ENCODE data around the gene C1QTNF12. TPM values are rescaled to one million over a fixed set of nuclear protein-coding genes. Genes with fewer than 3 reads are reported as not detected.

C1QTNF12 gene
- total and polyA plus RNA-seq, 7 donors: 1.9 to 28.7 (median 17.6) TPM; not detected in 2

- Histone ChIP-seq H3K9me3 (no peaks in the 10 kb centered on the region), H3K4me3 (peak overlapping the region; percentile 81 to 99 (median 88)), H3K27ac (peak overlapping the region; percentile 88 to 95 (median 89)), H3K36me3 (peaks cover 0 to 7% (median 0%) of the 10 kb centered on the region in 4 donors), H3K27me3 (no peaks in the 10 kb centered on the region), H3K4me1 (peaks cover 0 to 53% (median 45%) of the 10 kb centered on the region in 4 donors)
- DNase-seq: no peak
- WGBS, 2 donors: 0 to 1% methylated on average over 31 of the region's 31 CpGs
- no peak for TF ChIP-seq CTCF (IDR thresholded peaks at IDR 0.05)
- no peak for TF ChIP-seq POLR2A (IDR thresholded peaks at IDR 0.05)
- no peak for TF ChIP-seq POLR2AphosphoS5 (IDR thresholded peaks at IDR 0.05)
- TF ChIP-seq EP300 (IDR thresholded peaks at IDR 0.05): no peak
- intact Hi-C loops (cut with DNase I): loop anchor here (5.0 kb wide), 1 partner anchor 151 kb away; no protein-coding TSS in a partner anchor
Observed at GRCh38 chr1:1273209-1273511, 26.6 kb upstream of the C1QTNF12 start.

DNA sequence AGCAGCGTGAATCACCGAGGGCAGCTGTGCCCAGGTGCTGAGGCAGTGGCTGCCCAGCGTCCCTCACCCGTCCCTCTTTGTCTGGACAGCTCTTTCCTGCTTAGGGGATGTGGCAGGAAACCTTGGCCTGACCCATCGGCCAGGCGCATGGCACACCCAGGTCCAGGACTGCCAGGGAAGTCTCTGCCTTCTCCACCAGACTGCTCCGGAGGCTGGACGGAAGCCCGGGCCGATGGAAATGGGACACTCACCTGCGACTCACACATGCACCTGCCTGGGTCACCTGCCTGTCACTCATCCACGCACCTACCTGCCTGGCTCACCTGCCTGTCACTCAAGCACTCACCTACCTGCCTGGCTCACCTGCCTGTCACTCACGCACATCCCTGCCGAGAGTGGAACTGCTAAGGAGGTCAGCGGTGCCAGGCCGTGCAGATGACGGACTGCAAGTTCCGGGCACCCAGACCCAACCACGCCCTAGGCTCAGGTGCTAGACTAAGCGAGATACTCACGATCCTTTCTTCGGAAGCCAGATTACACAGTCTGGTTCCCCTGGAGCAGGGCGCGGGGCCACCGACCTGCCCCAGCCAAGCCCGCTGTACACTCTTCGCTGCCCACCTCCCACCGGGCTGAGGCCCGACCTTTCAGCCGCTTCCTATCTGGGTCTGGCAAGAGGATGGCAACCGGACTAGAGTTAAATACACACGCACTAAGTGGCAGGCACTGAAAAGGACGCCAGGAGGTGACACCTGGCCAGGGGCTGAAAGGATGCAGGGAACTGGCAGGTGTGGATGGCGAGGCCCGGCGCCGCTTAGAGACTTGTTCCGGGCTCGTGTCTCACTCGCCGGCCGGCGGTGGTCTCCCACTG, 26.1 kb upstream of the C1QTNF12 start:
- 9 to 35% methylated on average over 43 of the region's 43 CpGs for WGBS, 2 donors
- peaks cover 0 to 54% (median 45%) of the 10 kb centered on the region in 4 donors for H3K4me1 ChIP-seq
- H3K27ac ChIP-seq: peak overlapping the region; percentile 88 to 95 (median 89)
- intact Hi-C loops (cut with DNase I): loop anchor here (5.0 kb wide), 1 partner anchor 150 kb away; no protein-coding TSS in a partner anchor
- H3K36me3 ChIP-seq: peaks cover 0 to 12% (median 0%) of the 10 kb centered on the region in 4 donors
- peak overlapping the region; percentile 81 to 99 (median 88) for H3K4me3 ChIP-seq
- no peak for DNase-seq
- TF ChIP-seq EP300 (IDR thresholded peaks at IDR 0.05) (no peak), POLR2A (IDR thresholded peaks at IDR 0.05) (no peak), POLR2AphosphoS5 (IDR thresholded peaks at IDR 0.05) (no peak), CTCF (IDR thresholded peaks at IDR 0.05) (no peak)
- no peaks in the 10 kb centered on the region for H3K27me3 ChIP-seq
- no peaks in the 10 kb centered on the region for H3K9me3 ChIP-seq

GRCh38 chr1:1270813-1271212, 24.3 kb upstream of the C1QTNF12 start:
- no peak overlapping the region for H3K4me3 ChIP-seq
- intact Hi-C loops (cut with DNase I): loop anchor here (5.0 kb wide), 1 partner anchor 149 kb away; no protein-coding TSS in a partner anchor
- no peak for TF ChIP-seq CTCF (IDR thresholded peaks at IDR 0.05)
- TF ChIP-seq POLR2AphosphoS5 (IDR thresholded peaks at IDR 0.05): no peak
- H3K27ac ChIP-seq: no peak overlapping the region
- no peak for DNase-seq
- H3K4me1 ChIP-seq: peaks cover 0 to 54% (median 45%) of the 10 kb centered on the region in 4 donors
- peaks cover 0 to 17% (median 5%) of the 10 kb centered on the region in 4 donors for H3K36me3 ChIP-seq
- WGBS, 2 donors: 80 to 88% methylated on average over 7 of the region's 7 CpGs
- H3K9me3 ChIP-seq: no peaks in the 10 kb centered on the region
- H3K27me3 ChIP-seq: no peaks in the 10 kb centered on the region

GRCh38 chr1:1268284-1268682, 21.8 kb upstream of the C1QTNF12 start:
- H3K36me3 ChIP-seq: peaks cover 0 to 37% (median 10%) of the 10 kb centered on the region in 4 donors
- H3K4me1 ChIP-seq: peaks cover 0 to 57% (median 44%) of the 10 kb centered on the region in 4 donors
- WGBS, 2 donors: 96 to 97% methylated on average over 13 of the region's 13 CpGs

More at GRCh38 chr1:1268284-1268682, 21.8 kb upstream of the C1QTNF12 start:
- TF ChIP-seq CTCF (IDR thresholded peaks at IDR 0.05): no peak
- TF ChIP-seq POLR2A (IDR thresholded peaks at IDR 0.05): no peak
- TF ChIP-seq EP300 (IDR thresholded peaks at IDR 0.05): no peak
- no peak for TF ChIP-seq POLR2AphosphoS5 (IDR thresholded peaks at IDR 0.05)
- DNase-seq: no peak
- Histone ChIP-seq H3K27ac (no peak overlapping the region), H3K4me3 (no peak overlapping the region), H3K9me3 (no peaks in the 10 kb centered on the region), H3K27me3 (no peaks in the 10 kb centered on the region)
- intact Hi-C loops (cut with DNase I): no loop called here

Measured in sigmoid colon (tissue), 7 donors.